Measurements from ENCODE around the gene GLRA1.
A peak's percentile ranks its signal among the peaks of the same experiment; 100 is the strongest.
"Not testable (repeated sequence)": the region's sequence is repeated elsewhere in the genome, so short reads cannot be mapped to it uniquely, and the experiment has no call there.

GLRA1 gene

DNA sequence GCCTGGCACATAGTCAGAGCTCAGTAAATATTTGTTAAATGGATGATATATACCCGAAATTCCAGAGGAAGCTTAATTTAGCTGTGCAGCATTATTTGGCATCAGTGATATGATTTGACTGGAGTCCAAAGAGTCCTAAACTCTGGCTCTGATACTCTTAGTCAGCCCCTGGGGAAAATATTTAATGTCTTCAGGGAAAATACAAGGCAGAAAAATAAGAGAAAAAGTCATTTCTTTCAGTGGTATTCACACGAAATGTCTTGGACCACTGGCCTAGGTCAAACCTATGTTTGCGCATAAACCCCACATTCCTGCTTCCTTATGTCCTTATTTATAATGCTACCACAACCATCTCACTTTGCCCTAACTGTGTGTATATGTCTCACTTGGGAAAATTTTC lies 23.8 kb downstream of the GLRA1 start:
- H3K4me3 ChIP-seq (ENCODE audit: low read length): no peak overlapping the region
- TF ChIP-seq, protein P1, sequence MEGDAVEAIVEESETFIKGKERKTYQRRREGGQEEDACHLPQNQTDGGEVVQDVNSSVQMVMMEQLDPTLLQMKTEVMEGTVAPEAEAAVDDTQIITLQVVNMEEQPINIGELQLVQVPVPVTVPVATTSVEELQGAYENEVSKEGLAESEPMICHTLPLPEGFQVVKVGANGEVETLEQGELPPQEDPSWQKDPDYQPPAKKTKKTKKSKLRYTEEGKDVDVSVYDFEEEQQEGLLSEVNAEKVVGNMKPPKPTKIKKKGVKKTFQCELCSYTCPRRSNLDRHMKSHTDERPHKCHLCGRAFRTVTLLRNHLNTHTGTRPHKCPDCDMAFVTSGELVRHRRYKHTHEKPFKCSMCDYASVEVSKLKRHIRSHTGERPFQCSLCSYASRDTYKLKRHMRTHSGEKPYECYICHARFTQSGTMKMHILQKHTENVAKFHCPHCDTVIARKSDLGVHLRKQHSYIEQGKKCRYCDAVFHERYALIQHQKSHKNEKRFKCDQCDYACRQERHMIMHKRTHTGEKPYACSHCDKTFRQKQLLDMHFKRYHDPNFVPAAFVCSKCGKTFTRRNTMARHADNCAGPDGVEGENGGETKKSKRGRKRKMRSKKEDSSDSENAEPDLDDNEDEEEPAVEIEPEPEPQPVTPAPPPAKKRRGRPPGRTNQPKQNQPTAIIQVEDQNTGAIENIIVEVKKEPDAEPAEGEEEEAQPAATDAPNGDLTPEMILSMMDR (IDR thresholded peaks at IDR 0.05; ENCODE audit: insufficient read depth, low read depth, low read length, missing control alignments): no peak
- no peak for DNase-seq (ENCODE audit: low read depth)

DNA sequence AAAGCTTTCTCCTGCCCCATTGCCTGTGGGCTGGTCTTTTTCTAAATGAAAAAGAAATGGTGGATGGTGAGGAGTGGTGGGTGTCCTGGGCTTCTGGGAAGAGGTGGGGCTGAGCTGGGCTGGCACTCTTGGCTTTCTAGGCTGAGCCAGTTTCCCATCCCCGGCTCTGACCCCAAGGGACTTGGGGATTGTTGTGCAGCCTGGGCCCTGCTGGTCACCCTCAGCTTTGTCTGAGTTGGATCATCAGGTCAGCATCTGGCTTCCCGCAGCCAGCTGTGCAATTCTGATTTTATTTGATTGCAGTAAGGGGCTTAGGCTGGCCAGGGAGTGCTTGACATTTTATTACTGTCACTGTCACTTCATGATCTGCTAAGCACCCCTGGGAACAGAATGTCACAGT lies 25.3 kb downstream of the GLRA1 start:
- no peak overlapping the region for H3K4me3 ChIP-seq (ENCODE audit: low read length)
- TF ChIP-seq, protein P1 (IDR thresholded peaks at IDR 0.05; ENCODE audit: insufficient read depth, low read depth, low read length, missing control alignments): no peak
- DNase-seq (ENCODE audit: low read depth): no peak

DNA sequence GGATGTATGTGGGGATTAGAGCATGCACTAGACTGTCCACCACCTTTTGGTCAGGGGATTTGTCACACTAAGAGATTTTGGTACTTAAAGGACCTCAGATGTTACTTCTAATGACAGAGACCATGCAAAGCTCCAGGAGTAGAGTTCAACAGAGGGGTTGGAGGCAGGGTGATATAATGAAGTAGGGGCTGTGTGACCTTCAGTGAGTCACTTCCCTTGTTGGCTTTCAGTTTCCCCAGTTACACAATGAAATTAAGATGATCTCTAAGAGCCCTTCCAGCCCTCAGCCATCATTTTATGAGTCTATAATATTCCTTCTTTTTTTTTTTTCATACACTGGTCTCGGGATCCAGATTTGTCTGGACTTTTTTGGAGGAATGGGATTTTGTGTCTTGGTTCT lies 26.8 kb downstream of the GLRA1 start:
- no peak for DNase-seq (ENCODE audit: low read depth)
- TF ChIP-seq, protein P1 (IDR thresholded peaks at IDR 0.05; ENCODE audit: insufficient read depth, low read depth, low read length, missing control alignments): no peak
- no peak overlapping the region for H3K4me3 ChIP-seq (ENCODE audit: low read length)

DNA sequence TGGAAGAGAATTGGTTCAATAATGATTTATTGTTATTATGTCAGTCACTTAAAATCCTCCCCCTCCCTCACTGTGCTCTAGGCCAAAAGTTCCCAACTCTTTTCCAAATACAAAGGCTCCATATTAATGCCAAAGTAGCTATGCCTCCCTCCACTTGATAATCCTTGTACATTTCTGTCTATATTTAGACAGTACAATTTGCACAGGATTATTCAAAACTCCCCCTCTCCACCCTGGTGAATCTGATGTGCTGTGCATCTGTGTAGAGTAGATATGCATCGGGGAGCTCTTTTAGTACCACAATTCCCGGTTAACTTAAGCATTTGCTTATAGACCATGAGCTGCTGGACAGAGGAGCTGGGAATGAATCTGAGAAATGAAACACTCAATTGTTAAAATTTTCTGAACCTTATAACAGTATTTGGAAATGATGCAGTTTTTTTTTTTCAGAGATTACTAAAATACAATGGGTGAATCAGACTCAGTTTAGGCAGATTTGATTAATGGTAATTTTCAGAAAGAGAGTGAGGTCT lies 27.6 kb downstream of the GLRA1 start:
- no peak for DNase-seq (ENCODE audit: low read depth)
- H3K4me3 ChIP-seq (ENCODE audit: low read length): no peak overlapping the region
- TF ChIP-seq, protein P1 (IDR thresholded peaks at IDR 0.05; ENCODE audit: insufficient read depth, low read depth, low read length, missing control alignments): no peak

DNA sequence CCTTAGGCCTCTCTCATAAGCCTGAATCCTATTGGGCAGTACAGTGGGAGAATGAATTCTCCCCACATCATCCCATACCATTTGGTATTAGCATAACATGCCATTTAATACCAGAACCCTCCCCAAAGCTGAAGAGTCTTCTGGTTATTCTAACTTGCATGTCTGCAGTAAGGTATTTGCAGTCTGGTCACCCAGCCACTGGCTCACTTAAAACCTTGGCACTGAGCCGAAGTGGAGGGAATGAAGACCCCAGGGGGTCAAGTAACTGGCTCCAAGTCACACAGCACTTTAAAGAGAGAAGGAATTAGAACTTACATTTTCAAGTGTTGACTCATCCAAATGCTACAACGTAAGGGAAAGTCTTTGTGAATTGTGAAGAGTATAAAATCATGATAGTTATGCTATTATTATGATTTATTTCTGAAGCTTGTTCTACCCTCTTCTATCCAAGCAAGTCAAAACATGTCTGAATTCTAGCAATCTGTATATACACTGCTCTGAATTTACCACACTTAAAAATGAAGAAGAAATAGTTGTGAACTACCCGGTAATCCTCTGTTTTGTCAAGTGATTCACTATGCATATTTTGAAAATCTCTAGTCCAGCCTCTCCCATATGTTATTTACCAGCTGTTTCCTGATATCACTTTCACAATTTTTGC lies 28.5 kb downstream of the GLRA1 start:
- TF ChIP-seq, protein P1 (IDR thresholded peaks at IDR 0.05; ENCODE audit: insufficient read depth, low read depth, low read length, missing control alignments): no peak
- peak; percentile 89 for DNase-seq (ENCODE audit: low read depth)
- H3K4me3 ChIP-seq (ENCODE audit: low read length): no peak overlapping the region

DNA sequence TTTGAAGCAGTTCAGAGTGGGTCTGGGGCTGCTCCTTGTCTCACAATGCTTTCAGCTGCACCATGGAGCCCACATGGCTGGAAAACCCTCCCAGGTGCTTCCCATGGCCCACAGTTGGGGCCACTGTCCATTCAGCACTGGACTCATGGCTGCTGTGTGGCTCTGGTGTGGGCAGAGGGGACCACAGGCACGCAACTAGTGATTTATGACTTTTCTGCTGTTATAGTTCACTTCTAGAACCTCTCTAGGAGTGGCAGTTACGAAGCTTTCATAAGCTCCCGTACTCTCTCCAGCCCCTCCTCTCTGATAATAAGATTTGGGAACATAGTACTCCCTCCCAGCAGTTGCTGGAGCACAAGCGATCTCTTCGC lies 29.0 kb downstream of the GLRA1 start:
- TF ChIP-seq, protein P1 (IDR thresholded peaks at IDR 0.05; ENCODE audit: insufficient read depth, low read depth, low read length, missing control alignments): no peak
- no peak overlapping the region for H3K4me3 ChIP-seq (ENCODE audit: low read length)
- DNase-seq (ENCODE audit: low read depth): no peak

DNA sequence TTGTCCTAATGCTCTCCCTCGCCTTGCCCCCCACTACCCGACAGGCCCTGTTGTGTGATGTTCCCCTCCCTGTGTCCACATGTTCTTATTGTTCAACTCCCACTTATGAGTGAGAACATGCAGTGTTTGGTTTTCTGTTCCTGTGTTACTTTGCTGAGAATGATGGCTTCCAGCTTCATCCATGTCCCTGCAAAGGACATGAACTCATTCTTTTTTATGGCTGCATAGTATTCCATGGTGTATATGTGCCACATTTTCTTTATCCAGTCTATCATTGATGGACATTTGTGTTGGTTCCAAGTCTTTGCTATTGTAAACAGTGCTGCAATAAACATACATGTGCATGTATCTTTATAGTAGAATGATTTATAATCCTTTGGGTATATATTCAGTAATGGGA lies 31.2 kb downstream of the GLRA1 start:
- not testable (repeated sequence) for H3K4me3 ChIP-seq (ENCODE audit: low read length); DNase-seq (ENCODE audit: low read depth)

All from epithelial cell of esophagus (primary cell).